KOPT-K1 (cell line): ENCODE data around the gene MSMB.
"Not testable (repeated sequence)": the region's sequence is repeated elsewhere in the genome, so short reads cannot be mapped to it uniquely, and the experiment has no call there.

Experiments
- H3K27ac ChIP-seq: fragments of 200-600 bp; sonication (generic); 2 replicates; pipeline ENCODE4 v1.5.1; 2016; ENCODE audit warnings: antibody characterized with exemption, mild to moderate bottlenecking, low read depth, low read length; ENCODE audit not compliant: poor library complexity, severe bottlenecking
- H3K36me3 ChIP-seq: fragments of 200-600 bp; sonication (generic); 2 replicates; pipeline ENCODE4 v1.5.1; 2017; ENCODE audit warnings: antibody characterized with exemption, mild to moderate bottlenecking, low read length, moderate library complexity; ENCODE audit not compliant: insufficient read depth
- H3K9me3 ChIP-seq: fragments of 200-600 bp; sonication (generic); 2 replicates; pipeline ENCODE4 v1.5.1; 2017; ENCODE audit warnings: antibody characterized with exemption, low read length, mild to moderate bottlenecking; ENCODE audit not compliant: insufficient read depth, poor library complexity, severe bottlenecking

The MSMB gene

DNA sequence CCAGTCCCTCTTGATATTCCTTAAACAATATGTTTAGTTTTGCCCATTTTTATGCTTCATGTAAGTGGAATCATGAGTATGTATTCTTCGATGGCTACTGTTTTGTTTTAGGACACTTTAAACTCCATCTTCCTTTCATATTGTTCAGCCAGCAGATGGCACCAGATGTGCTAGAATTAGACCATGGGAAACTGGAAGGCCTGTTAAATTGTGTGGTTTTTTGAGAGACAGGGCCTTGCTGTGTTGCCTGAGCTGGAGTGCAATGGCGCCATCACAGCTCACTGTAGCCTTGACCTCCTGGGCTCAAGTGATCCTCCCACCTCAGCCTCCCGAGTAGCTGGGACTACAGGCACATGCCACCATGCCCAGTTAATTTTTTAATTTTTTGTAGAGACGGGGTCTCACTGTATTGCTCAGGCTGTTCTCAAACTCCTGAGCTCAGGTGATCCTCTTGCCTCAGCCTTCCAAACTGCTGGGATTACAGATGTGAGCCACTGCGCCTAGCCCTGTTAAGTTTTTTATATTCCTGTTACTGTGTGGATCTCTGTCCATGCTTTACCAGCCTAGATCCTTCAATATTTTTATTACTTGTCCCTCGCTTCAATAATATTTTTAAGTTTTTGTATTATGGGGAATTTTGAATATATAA, 62.4 kb downstream of the MSMB start:
- peaks cover 63% of the 10 kb centered on the region for H3K36me3 ChIP-seq
- not testable (repeated sequence) for H3K27ac ChIP-seq, H3K9me3 ChIP-seq
